Calu3 (cell line): Measurements from ENCODE around the gene ACTC1. TPM values are rescaled to one million over a fixed set of nuclear protein-coding genes. Genes with fewer than 3 reads are reported as not detected.
"Not testable (repeated sequence)": the region's sequence is repeated elsewhere in the genome, so short reads cannot be mapped to it uniquely, and the experiment has no call there.

Experiments used
- BruUV-seq: library from RNA; stranded (reverse); fragments of 400-500 nt; replicated peaks from 2 replicates; lab custom pipeline; 2021; lab: Mats Ljungman, UMichigan
- CTCF ChIA-PET: fragments of 300-600 bp; sonication (Branson Sonifier 250); formaldehyde crosslinking; loops from one replicate; lab custom pipeline; 2022; ENCODE audit warnings: antibody characterized with exemption; lab: Charles Lee
- DNase-seq: peaks from one replicate; pipeline ENCODE4 v3.0.0; 2022
- H3K27ac Mint-ChIP-seq: one replicate; pipeline ENCODE4 v1.8.0; 2022; ENCODE audit warnings: mixed read lengths; ENCODE audit not compliant: unreplicated experiment
- H3K27me3 Mint-ChIP-seq: one replicate; pipeline ENCODE4 v1.8.0; 2022; ENCODE audit warnings: mixed read lengths; ENCODE audit not compliant: unreplicated experiment
- H3K36me3 Mint-ChIP-seq: one replicate; pipeline ENCODE4 v1.8.0; 2022; ENCODE audit warnings: mild to moderate bottlenecking, moderate library complexity, mixed read lengths; ENCODE audit not compliant: insufficient read depth, unreplicated experiment
- H3K4me1 Mint-ChIP-seq: one replicate; pipeline ENCODE4 v1.8.0; 2022; ENCODE audit warnings: mild to moderate bottlenecking, low read depth, mixed read lengths; ENCODE audit not compliant: unreplicated experiment
- H3K4me3 Mint-ChIP-seq: one replicate; pipeline ENCODE4 v1.8.0; 2022; ENCODE audit warnings: mild to moderate bottlenecking, low read depth, moderate library complexity, mixed read lengths; ENCODE audit not compliant: unreplicated experiment
- H3K9me3 Mint-ChIP-seq: one replicate; pipeline ENCODE4 v1.8.0; 2022; ENCODE audit warnings: low read depth, mixed read lengths; ENCODE audit not compliant: unreplicated experiment
- intact Hi-C: fragments of 100-400 bp; cut with micrococcal nuclease; formaldehyde crosslinking; loops from one replicate; pipeline ENCODE4 v1.10.0; 2022; ENCODE audit not compliant: unreplicated experiment
- total RNA-seq: library from RNA; stranded (reverse); gene quantifications from 2 replicates; pipeline ENCODE4 v1.2.3, GENCODE V29; 2022
- TF ChIP-seq, protein P1 (sequence below): fragments of 200-600 bp; IDR thresholded peaks from one replicate; pipeline ENCODE4 v1.8.0; 2022; ENCODE audit warnings: antibody characterized with exemption; ENCODE audit not compliant: unreplicated experiment

The ACTC1 gene
- total RNA-seq, 1 experiment from 2014 or later: not detected

DNA sequence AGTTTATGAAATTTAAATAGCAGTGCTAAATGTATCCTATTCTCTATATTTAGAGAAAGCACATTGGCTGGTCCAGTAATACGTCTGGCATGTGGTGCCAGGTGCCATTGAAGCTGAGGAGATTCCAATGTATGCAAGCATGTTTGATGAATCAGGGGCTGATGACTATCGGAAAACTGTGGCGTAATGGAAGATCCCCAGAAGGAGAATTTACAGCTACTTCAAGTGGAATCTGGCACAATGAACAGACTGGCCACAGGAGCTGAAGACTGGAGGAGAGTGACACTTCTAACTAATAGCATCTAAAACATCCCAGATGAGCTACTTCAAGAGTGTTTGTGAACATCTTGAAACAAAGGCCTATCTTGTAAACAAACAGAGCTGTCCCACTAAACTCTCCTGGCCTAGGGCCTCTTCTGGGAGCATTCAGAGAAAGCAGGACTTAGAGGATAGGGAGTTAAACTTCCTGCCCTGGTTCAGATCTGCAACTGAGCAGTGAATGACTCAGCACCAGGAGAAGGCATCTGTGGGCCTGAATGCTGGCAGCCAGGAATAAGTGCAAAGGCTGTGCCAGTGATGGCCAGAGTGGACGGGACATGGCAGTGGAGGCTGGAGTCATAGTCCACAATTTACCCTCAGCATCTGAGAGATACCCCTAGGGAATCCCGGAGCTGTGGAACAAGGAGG, 15.2 kb upstream of the ACTC1 start:
- intact Hi-C loops: no loop called here
- CTCF ChIA-PET: no interaction called here
- Mint-ChIP-seq H3K4me1 (no peaks in the 10 kb centered on the region), H3K27me3 (no peaks in the 10 kb centered on the region), H3K27ac (no peak overlapping the region), H3K9me3 (no peaks in the 10 kb centered on the region), H3K36me3 (no peaks in the 10 kb centered on the region), H3K4me3 (no peak overlapping the region)
- no TSS peak for BruUV-seq
- DNase-seq: no peak
- TF ChIP-seq, protein P1, sequence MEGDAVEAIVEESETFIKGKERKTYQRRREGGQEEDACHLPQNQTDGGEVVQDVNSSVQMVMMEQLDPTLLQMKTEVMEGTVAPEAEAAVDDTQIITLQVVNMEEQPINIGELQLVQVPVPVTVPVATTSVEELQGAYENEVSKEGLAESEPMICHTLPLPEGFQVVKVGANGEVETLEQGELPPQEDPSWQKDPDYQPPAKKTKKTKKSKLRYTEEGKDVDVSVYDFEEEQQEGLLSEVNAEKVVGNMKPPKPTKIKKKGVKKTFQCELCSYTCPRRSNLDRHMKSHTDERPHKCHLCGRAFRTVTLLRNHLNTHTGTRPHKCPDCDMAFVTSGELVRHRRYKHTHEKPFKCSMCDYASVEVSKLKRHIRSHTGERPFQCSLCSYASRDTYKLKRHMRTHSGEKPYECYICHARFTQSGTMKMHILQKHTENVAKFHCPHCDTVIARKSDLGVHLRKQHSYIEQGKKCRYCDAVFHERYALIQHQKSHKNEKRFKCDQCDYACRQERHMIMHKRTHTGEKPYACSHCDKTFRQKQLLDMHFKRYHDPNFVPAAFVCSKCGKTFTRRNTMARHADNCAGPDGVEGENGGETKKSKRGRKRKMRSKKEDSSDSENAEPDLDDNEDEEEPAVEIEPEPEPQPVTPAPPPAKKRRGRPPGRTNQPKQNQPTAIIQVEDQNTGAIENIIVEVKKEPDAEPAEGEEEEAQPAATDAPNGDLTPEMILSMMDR: no peak

DNA sequence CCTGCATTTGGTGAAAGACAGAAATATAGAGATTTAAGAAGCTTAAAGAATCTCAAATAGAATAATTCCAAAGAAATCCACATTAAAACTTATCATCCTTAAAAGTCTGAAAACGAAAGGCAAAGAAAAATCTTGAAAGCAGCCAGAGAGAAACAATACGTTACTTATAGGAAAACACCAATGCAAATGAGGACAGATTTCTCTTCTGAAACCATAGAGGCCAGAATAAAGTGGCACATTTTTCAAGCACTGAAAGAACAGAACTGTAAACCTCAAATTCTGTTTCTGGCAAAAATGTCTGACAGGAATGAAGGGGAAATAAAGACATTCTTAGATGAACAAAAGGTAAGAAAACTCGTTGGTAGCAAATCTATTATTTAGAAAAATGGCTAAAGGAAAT, 13.8 kb upstream of the ACTC1 start:
- Mint-ChIP-seq H3K27ac (no peak overlapping the region), H3K4me1 (no peaks in the 10 kb centered on the region), H3K36me3 (no peaks in the 10 kb centered on the region), H3K27me3 (no peaks in the 10 kb centered on the region), H3K4me3 (no peak overlapping the region), H3K9me3 (no peaks in the 10 kb centered on the region)
- no TSS peak for BruUV-seq
- CTCF ChIA-PET: no interaction called here
- intact Hi-C loops: no loop called here
- TF ChIP-seq, protein P1: no peak
- no peak for DNase-seq

DNA sequence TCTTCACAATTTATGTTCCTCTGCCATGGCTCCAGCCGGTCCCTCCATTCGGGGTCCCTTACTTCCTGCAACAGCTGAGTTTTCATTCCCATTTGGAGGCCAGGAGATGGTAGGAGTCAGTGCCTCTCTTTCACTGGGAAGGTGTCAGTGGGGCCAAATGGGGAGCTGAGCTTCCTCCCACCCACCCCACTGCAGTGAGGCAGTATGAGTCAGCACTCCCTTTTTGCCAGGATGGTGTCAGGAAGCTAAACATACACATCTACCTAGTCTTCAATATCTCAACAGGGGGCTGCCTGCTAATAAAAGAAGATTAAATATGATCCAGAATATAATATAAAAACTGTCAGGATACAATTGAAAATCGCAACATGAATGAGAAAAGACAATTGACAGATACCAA, 12.7 kb upstream of the ACTC1 start:
- CTCF ChIA-PET: no interaction called here
- Mint-ChIP-seq H3K27ac (no peak overlapping the region), H3K4me1 (no peaks in the 10 kb centered on the region), H3K9me3 (no peaks in the 10 kb centered on the region), H3K36me3 (no peaks in the 10 kb centered on the region), H3K27me3 (no peaks in the 10 kb centered on the region), H3K4me3 (no peak overlapping the region)
- BruUV-seq: no TSS peak
- DNase-seq: no peak
- intact Hi-C loops: no loop called here
- TF ChIP-seq, protein P1: no peak

DNA sequence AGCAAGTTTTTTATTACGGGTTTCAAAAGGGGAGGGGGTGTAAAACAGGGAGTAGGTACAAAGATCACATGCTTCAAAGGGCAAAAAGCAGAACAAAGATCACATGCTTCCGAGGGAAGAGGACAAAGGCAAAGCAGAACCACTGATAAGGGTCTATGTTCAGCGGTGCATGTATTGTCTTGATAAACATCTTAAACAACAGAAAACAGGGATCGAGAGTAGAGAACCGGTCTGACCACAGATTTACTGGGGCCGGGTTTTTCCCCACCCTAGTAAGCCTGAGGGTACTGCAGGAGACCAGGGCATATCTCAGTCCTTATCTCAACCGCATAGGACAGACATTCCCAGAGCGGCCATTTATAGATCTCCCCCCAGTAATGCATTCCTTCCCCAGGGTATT, 11.9 kb upstream of the ACTC1 start:
- intact Hi-C loops, H3K36me3 Mint-ChIP-seq, H3K27me3 Mint-ChIP-seq, DNase-seq, BruUV-seq, H3K4me1 Mint-ChIP-seq, CTCF ChIA-PET, H3K27ac Mint-ChIP-seq, H3K4me3 Mint-ChIP-seq, H3K9me3 Mint-ChIP-seq: not testable (repeated sequence)

DNA sequence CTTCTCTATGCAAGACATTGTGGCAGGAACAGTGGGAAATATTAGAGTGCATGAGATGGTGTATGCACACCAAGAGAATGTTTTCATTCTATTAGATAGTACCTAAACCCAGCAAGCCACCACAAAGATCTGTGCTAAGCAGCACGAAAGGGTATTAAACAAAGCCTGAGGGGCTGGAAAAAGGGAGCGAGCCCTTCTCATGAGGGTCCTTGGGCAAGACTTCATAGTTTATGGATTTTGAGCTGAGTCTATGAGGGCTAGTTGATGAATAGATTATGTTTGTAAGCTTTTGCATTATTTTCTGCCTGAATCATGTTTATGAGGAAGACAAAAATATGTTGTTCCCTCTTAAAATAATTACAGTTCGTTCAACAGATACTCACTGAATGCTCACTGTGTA, 9.4 kb upstream of the ACTC1 start:
- TF ChIP-seq, protein P1: no peak
- DNase-seq: no peak
- intact Hi-C loops: no loop called here
- no peaks in the 10 kb centered on the region for H3K36me3 Mint-ChIP-seq
- no TSS peak for BruUV-seq
- no peaks in the 10 kb centered on the region for H3K27me3 Mint-ChIP-seq
- no peak overlapping the region for H3K4me3 Mint-ChIP-seq
- CTCF ChIA-PET: no interaction called here
- H3K9me3 Mint-ChIP-seq: no peaks in the 10 kb centered on the region
- no peaks in the 10 kb centered on the region for H3K4me1 Mint-ChIP-seq
- H3K27ac Mint-ChIP-seq: no peak overlapping the region
